H9 (cell line): ENCODE measurements around the gene SCN7A. TPM values are rescaled to one million over a fixed set of nuclear protein-coding genes. Genes with fewer than 3 reads are reported as not detected.

Experiments
- DNase-seq: peaks from one replicate; pipeline ENCODE4 v3.0.0-alpha.2; 2017
- H2AFZ ChIP-seq: one replicate; pipeline ENCODE4 v1.6.1; 2013; ENCODE audit warnings: mild to moderate bottlenecking, low read length, control low read depth, moderate library complexity
- H2AK5ac ChIP-seq: 2 replicates; pipeline ENCODE4 v1.6.1; 2013; ENCODE audit warnings: low read length, control low read depth, mixed read lengths; ENCODE audit not compliant: insufficient read length
- H2BK120ac ChIP-seq: one replicate; pipeline ENCODE4 v1.6.1; 2013; ENCODE audit warnings: low read depth, mild to moderate bottlenecking, low read length, control low read depth, inconsistent platforms; ENCODE audit not compliant: poor library complexity, severe bottlenecking
- H2BK12ac ChIP-seq: 2 replicates; pipeline ENCODE4 v1.6.1; 2013; ENCODE audit warnings: low read length, control low read depth, mixed read lengths, low read depth; ENCODE audit not compliant: insufficient read length
- H2BK15ac ChIP-seq: 2 replicates; pipeline ENCODE4 v1.6.1; 2013; ENCODE audit warnings: low read depth, low read length, control low read depth
- H2BK20ac ChIP-seq: one replicate; pipeline ENCODE4 v1.6.1; 2013; ENCODE audit warnings: low read depth, mild to moderate bottlenecking, low read length, control low read depth, inconsistent platforms; ENCODE audit not compliant: poor library complexity, severe bottlenecking
- H2BK5ac ChIP-seq: 2 replicates; pipeline ENCODE4 v1.6.1; 2013; ENCODE audit warnings: low read length, control low read depth, mixed read lengths; ENCODE audit not compliant: insufficient read length
- H3K14ac ChIP-seq: 2 replicates; pipeline ENCODE4 v1.6.1; 2013; ENCODE audit warnings: low read length, control low read depth; ENCODE audit not compliant: insufficient read depth
- H3K18ac ChIP-seq: 2 replicates; pipeline ENCODE4 v1.6.1; 2013; ENCODE audit warnings: low read depth, mild to moderate bottlenecking, mixed read lengths, low read length, control low read depth; ENCODE audit not compliant: insufficient read length
- H3K23ac ChIP-seq: 2 replicates; pipeline ENCODE4 v1.6.1; 2013; ENCODE audit warnings: low read length, control low read depth, mixed read lengths, low read depth; ENCODE audit not compliant: insufficient read length
- H3K23me2 ChIP-seq: 2 replicates; pipeline ENCODE4 v1.6.1; 2013; ENCODE audit warnings: low read depth, mild to moderate bottlenecking, mixed read lengths, low read length, control low read depth; ENCODE audit not compliant: insufficient read length, poor library complexity, severe bottlenecking
- H3K27ac ChIP-seq: 2 replicates; pipeline ENCODE4 v1.5.1; 2013; ENCODE audit warnings: low read length, control low read depth, mixed read lengths, low read depth; ENCODE audit not compliant: insufficient read length
- H3K27me3 ChIP-seq: 2 replicates; pipeline ENCODE4 v1.6.1; 2013; ENCODE audit warnings: low read length, control low read depth, inconsistent platforms; ENCODE audit not compliant: insufficient read depth
- H3K4ac ChIP-seq: 2 replicates; pipeline ENCODE4 v1.6.1; 2013; ENCODE audit warnings: low read depth, mild to moderate bottlenecking, control low read depth, inconsistent platforms, low read length, moderate library complexity
- H3K4me1 ChIP-seq: 2 replicates; pipeline ENCODE4 v1.6.1; 2013; ENCODE audit warnings: low read length, control low read depth, inconsistent platforms; ENCODE audit not compliant: insufficient read depth
- H3K4me2 ChIP-seq: 2 replicates; pipeline ENCODE4 v1.6.1; 2013; ENCODE audit warnings: low read length, control low read depth, mixed read lengths; ENCODE audit not compliant: insufficient read length, insufficient read depth
- H3K56ac ChIP-seq: 2 replicates; pipeline ENCODE4 v1.6.1; 2013; ENCODE audit warnings: low read depth, mild to moderate bottlenecking, mixed read lengths, low read length, control low read depth; ENCODE audit not compliant: insufficient read length
- H3K79me1 ChIP-seq: 2 replicates; pipeline ENCODE4 v1.6.1; 2013; ENCODE audit warnings: low read depth, mild to moderate bottlenecking, moderate library complexity, low read length, control low read depth, inconsistent platforms; ENCODE audit not compliant: insufficient read depth, poor library complexity, severe bottlenecking
- H3K79me2 ChIP-seq: 2 replicates; pipeline ENCODE4 v1.6.1; 2013; ENCODE audit warnings: low read length, control low read depth, inconsistent platforms; ENCODE audit not compliant: insufficient read depth
- H3K9ac ChIP-seq: 2 replicates; pipeline ENCODE4 v1.6.1; 2013; ENCODE audit warnings: low read length, control low read depth, mixed read lengths; ENCODE audit not compliant: insufficient read length; ENCODE audit errors: extremely low read depth
- H3K9me3 ChIP-seq: one replicate; pipeline ENCODE4 v1.6.1; 2013; ENCODE audit warnings: low read depth, low read length, inconsistent platforms; ENCODE audit not compliant: control insufficient read depth
- H3T11ph ChIP-seq: one replicate; pipeline ENCODE4 v1.6.1; 2013; ENCODE audit warnings: mild to moderate bottlenecking, low read length, control low read depth, inconsistent platforms
- H4K20me1 ChIP-seq: one replicate; pipeline ENCODE4 v1.6.1; 2013; ENCODE audit not compliant: control insufficient read depth, insufficient read length, insufficient read depth
- H4K5ac ChIP-seq: 2 replicates; pipeline ENCODE4 v1.6.1; 2013; ENCODE audit warnings: low read depth, mild to moderate bottlenecking, mixed read lengths, low read length, control low read depth; ENCODE audit not compliant: insufficient read length
- H4K8ac ChIP-seq: replicated peaks from 2 replicates; pipeline ENCODE4 v1.6.1; 2013; ENCODE audit warnings: low read length, control low read depth, mixed read lengths, low read depth; ENCODE audit not compliant: insufficient read length
- H4K91ac ChIP-seq: 2 replicates; pipeline ENCODE4 v1.6.1; 2013; ENCODE audit warnings: low read depth, mild to moderate bottlenecking, moderate library complexity, mixed read lengths, low read length, control low read depth; ENCODE audit not compliant: insufficient read length
- H3K27ac Mint-ChIP-seq, 3 experiments: 2 replicates in 2 of 3; 3 replicates in 1 of 3; pipeline ENCODE4 v1.8.0; 2020 to 2021; ENCODE audit warnings: mixed read lengths in 3 of 3, mild to moderate bottlenecking in 1 of 3, moderate library complexity in 1 of 3
- H3K27me3 Mint-ChIP-seq: 2 replicates; pipeline ENCODE4 v1.8.0; 2021; ENCODE audit warnings: low read depth, mild to moderate bottlenecking, moderate library complexity, mixed read lengths
- H3K36me3 Mint-ChIP-seq, 3 experiments: 2 replicates in 2 of 3; 3 replicates in 1 of 3; pipeline ENCODE4 v1.8.0; 2020 to 2021; ENCODE audit warnings: low read depth in 3 of 3, mixed read lengths in 3 of 3; ENCODE audit not compliant: insufficient read depth in 1 of 3
- H3K4me1 Mint-ChIP-seq, 2 experiments: 2 replicates each; pipeline ENCODE4 v1.8.0; 2020; ENCODE audit warnings: mixed read lengths in 2 of 2
- H3K4me3 Mint-ChIP-seq, 2 experiments: 2 replicates in 1 of 2; 3 replicates in 1 of 2; pipeline ENCODE4 v1.8.0; 2020 to 2021; ENCODE audit warnings: mild to moderate bottlenecking in 2 of 2, mixed read lengths in 2 of 2, moderate library complexity in 1 of 2
- H3K9me3 Mint-ChIP-seq, 2 experiments: 2 replicates in 1 of 2; 3 replicates in 1 of 2; pipeline ENCODE4 v1.8.0; 2020; ENCODE audit warnings: mild to moderate bottlenecking in 2 of 2, mixed read lengths in 2 of 2, moderate library complexity in 1 of 2
- WGBS: extraction: QIAGEN DNeasy Blood & Tissue Kit; methylation state at CpG from one replicate; pipeline ENCODE4 v1.1.7; 2013; ENCODE audit warnings: missing lambda C conversion rate, low lambda C conversion rate, mixed read lengths; ENCODE audit not compliant: insufficient read length; ENCODE audit errors: extremely low coverage; 5-methylcytosine and 5-hydroxymethylcytosine counted together
- total RNA-seq: library from RNA; stranded (reverse); gene quantifications from 2 replicates; pipeline ENCODE4 v1.2.1, GENCODE V29; 2021
- TF ChIP-seq, protein P1 (sequence below): fragments of 200-600 bp; sonication (generic); conservative IDR thresholded peaks from 3 replicates; pipeline ENCODE4 v1.8.0; 2021; ENCODE audit warnings: antibody characterized with exemption, mild to moderate bottlenecking

SCN7A gene
- total RNA-seq, 1 experiment from 2014 or later = 0.07 TPM

DNA sequence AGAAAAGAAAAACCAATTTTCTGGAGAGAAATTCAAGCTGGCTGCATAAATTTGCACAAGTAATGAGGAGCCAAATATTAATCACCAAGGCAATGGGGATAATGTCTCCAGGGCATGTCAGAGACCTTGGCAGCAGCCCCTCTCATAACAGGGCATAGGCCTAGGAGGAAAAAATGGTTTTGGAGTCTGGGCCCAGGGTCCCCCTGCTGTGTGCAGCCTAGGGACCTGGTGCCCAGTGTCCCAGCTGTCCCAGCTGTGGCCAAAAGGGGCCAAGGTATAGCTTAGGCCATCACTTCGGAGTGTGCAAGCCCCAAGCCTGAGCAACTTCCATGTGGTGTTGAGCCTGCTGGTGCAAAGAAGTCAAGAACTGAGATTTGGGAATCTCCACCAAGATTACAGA lies 57.1 kb downstream of the SCN7A start:
- Histone ChIP-seq H3K9me3 (no peaks in the 10 kb centered on the region), H2BK15ac (no peak overlapping the region), H3T11ph (no peak overlapping the region), H3K27me3 (no peaks in the 10 kb centered on the region), H2BK20ac (no peak overlapping the region), H3K4ac (no peak overlapping the region), H3K4me1 (no peaks in the 10 kb centered on the region), H3K23me2 (no peaks in the 10 kb centered on the region), H2BK12ac (no peak overlapping the region), H3K27ac (no peak overlapping the region), H2AFZ (no peak overlapping the region), H2BK120ac (no peak overlapping the region), H3K4me2 (no peak overlapping the region), H3K23ac (no peak overlapping the region), H4K8ac (no peak overlapping the region), H3K56ac (no peak overlapping the region), H3K79me2 (no peaks in the 10 kb centered on the region), H4K5ac (no peak overlapping the region), H2AK5ac (no peak overlapping the region), H3K18ac (no peak overlapping the region), H4K91ac (no peak overlapping the region), H3K9ac (no peak overlapping the region), H3K79me1 (no peaks in the 10 kb centered on the region), H3K14ac (no peak overlapping the region), H2BK5ac (no peak overlapping the region), H4K20me1 (no peaks in the 10 kb centered on the region)
- Mint-ChIP-seq H3K27me3 (no peaks in the 10 kb centered on the region), H3K27ac (no peak overlapping the region), H3K36me3 (peaks cover 5 to 20% (median 9%) of the 10 kb centered on the region in 3 experiments), H3K4me1 (peaks cover 8 to 12% of the 10 kb centered on the region in 2 experiments), H3K4me3 (no peak overlapping the region), H3K9me3 (peaks cover 12 to 14% of the 10 kb centered on the region in 2 experiments; a peak in 3 of 5 replicates)
- no CpG with 5 or more reads among the region's 1 CpG for WGBS
- DNase-seq = no peak
- TF ChIP-seq, protein P1, sequence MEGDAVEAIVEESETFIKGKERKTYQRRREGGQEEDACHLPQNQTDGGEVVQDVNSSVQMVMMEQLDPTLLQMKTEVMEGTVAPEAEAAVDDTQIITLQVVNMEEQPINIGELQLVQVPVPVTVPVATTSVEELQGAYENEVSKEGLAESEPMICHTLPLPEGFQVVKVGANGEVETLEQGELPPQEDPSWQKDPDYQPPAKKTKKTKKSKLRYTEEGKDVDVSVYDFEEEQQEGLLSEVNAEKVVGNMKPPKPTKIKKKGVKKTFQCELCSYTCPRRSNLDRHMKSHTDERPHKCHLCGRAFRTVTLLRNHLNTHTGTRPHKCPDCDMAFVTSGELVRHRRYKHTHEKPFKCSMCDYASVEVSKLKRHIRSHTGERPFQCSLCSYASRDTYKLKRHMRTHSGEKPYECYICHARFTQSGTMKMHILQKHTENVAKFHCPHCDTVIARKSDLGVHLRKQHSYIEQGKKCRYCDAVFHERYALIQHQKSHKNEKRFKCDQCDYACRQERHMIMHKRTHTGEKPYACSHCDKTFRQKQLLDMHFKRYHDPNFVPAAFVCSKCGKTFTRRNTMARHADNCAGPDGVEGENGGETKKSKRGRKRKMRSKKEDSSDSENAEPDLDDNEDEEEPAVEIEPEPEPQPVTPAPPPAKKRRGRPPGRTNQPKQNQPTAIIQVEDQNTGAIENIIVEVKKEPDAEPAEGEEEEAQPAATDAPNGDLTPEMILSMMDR = no peak
